H1 (cell line): Measurements from ENCODE around the gene TMEM221. TPM values are rescaled to one million over a fixed set of nuclear protein-coding genes. Genes with fewer than 3 reads are reported as not detected.

Source experiments
- CTCF ChIA-PET: fragments of 300-600 bp; sonication (Branson Sonifier 250); formaldehyde crosslinking; loops from one replicate; lab custom pipeline; 2021; ENCODE audit not compliant: partially characterized antibody; lab: Charles Lee
- POLR2A ChIA-PET: fragments of 300-600 bp; sonication (Branson Sonifier 250); formaldehyde crosslinking; loops from one replicate; lab custom pipeline; 2021; ENCODE audit warnings: inconsistent platforms; ENCODE audit not compliant: partially characterized antibody; lab: Charles Lee
- DNase-seq, 2 experiments: peaks; one replicate each; pipeline versions ENCODE4 v3.0.0 to v3.0.0-alpha.2; 2010 to 2022; ENCODE audit warnings: low spot score in 2 of 2, low read depth in 1 of 2, mixed read lengths in 1 of 2
- FAIRE-seq: peaks from 2 replicates; lab custom pipeline; 2011; peaks lifted over from hg19 to GRCh38; lab: Jason Lieb, UNC
- H2AFZ ChIP-seq: 2 replicates; pipeline ENCODE4 v1.8.1; 2012; ENCODE audit warnings: low read length, inconsistent platforms
- H2AK5ac ChIP-seq: 2 replicates; pipeline ENCODE4 v1.6.1; 2013; ENCODE audit warnings: low read depth, low read length
- H2BK120ac ChIP-seq: replicated peaks from 2 replicates; pipeline ENCODE3; 2013; ENCODE audit warnings: low read depth, low read length, inconsistent platforms
- H2BK12ac ChIP-seq: 2 replicates; pipeline ENCODE4 v1.6.1; 2013; ENCODE audit warnings: low read depth, low read length
- H2BK15ac ChIP-seq: 2 replicates; pipeline ENCODE4 v1.6.1; 2013; ENCODE audit warnings: low read length
- H2BK20ac ChIP-seq: 2 replicates; pipeline ENCODE4 v1.6.1; 2013; ENCODE audit warnings: low read length
- H2BK5ac ChIP-seq: 2 replicates; pipeline ENCODE4 v1.6.1; 2013; ENCODE audit warnings: low read depth, low read length
- H3K14ac ChIP-seq: 2 replicates; pipeline ENCODE4 v1.6.1; 2013; ENCODE audit warnings: inconsistent platforms; ENCODE audit not compliant: insufficient read length
- H3K18ac ChIP-seq: 2 replicates; pipeline ENCODE4 v1.6.1; 2013; ENCODE audit warnings: low read length; ENCODE audit errors: extremely low read depth
- H3K23ac ChIP-seq: 2 replicates; pipeline ENCODE4 v1.6.1; 2013; ENCODE audit warnings: inconsistent platforms; ENCODE audit not compliant: insufficient read length
- H3K23me2 ChIP-seq: 2 replicates; pipeline ENCODE4 v1.6.1; 2013; ENCODE audit warnings: low read depth, low read length
- H3K27ac ChIP-seq: 2 replicates; pipeline ENCODE4 v1.6.1; 2011; ENCODE audit warnings: low read depth, low read length, inconsistent platforms
- H3K27me3 ChIP-seq, 4 experiments: replicated peaks in 1 of 4; 1 replicate in 1 of 4; 2 replicates in 3 of 4; pipeline versions ENCODE4 v1.6.1 to v1.8.1; 2011 to 2013; ENCODE audit warnings: low read length in 3 of 4, mild to moderate bottlenecking in 3 of 4, inconsistent platforms in 2 of 4, mixed read lengths in 2 of 4, moderate library complexity in 1 of 4; ENCODE audit not compliant: control insufficient read depth in 3 of 4, insufficient read depth in 3 of 4; ENCODE audit errors: extremely low read depth in 1 of 4
- H3K36me3 ChIP-seq, 4 experiments: 2 replicates each; pipeline versions ENCODE4 v1.6.1 to v1.8.1; 2011 to 2013; ENCODE audit warnings: mild to moderate bottlenecking in 4 of 4, low read length in 3 of 4, moderate library complexity in 2 of 4, control low read depth in 1 of 4, inconsistent platforms in 1 of 4; ENCODE audit not compliant: insufficient read depth in 4 of 4, control insufficient read depth in 2 of 4
- H3K4ac ChIP-seq: replicated peaks from 2 replicates; pipeline ENCODE3; 2013; ENCODE audit warnings: low read length, low read depth, mixed read lengths, inconsistent platforms; ENCODE audit not compliant: insufficient read length
- H3K4me1 ChIP-seq, 4 experiments: replicated peaks in 1 of 4; 1 replicate in 1 of 4; 2 replicates in 3 of 4; pipeline versions ENCODE4 v1.6.1 to v1.8.1; 2011 to 2013; ENCODE audit warnings: low read length in 3 of 4, inconsistent platforms in 2 of 4, mixed read lengths in 1 of 4; ENCODE audit not compliant: insufficient read depth in 4 of 4, control insufficient read depth in 3 of 4
- H3K4me2 ChIP-seq, 2 experiments: 2 replicates each; pipeline versions ENCODE4 v1.6.1 to v1.8.1; 2011 to 2013; ENCODE audit warnings: low read depth in 2 of 2, low read length in 2 of 2, control low read depth in 1 of 2, inconsistent platforms in 1 of 2, mild to moderate bottlenecking in 1 of 2; ENCODE audit not compliant: insufficient read depth in 1 of 2
- H3K4me3 ChIP-seq, 4 experiments: fragments of 200-600, 300-600 bp in 1 of 4; sonication (generic), shearing (Covaris generic), sonication (Bioruptor Twin) in 1 of 4; 2 replicates each; pipeline versions ENCODE4 v1.5.1 to v1.8.1; 2011 to 2016; ENCODE audit warnings: low read length in 4 of 4, low read depth in 3 of 4, control low read depth in 2 of 4, inconsistent platforms in 2 of 4, mild to moderate bottlenecking in 2 of 4, mixed read lengths in 1 of 4, moderate library complexity in 1 of 4; ENCODE audit not compliant: insufficient read depth in 2 of 4; ENCODE audit errors: extremely low read depth in 1 of 4
- H3K56ac ChIP-seq: replicated peaks from 2 replicates; pipeline ENCODE3; 2013; ENCODE audit warnings: low read depth, mild to moderate bottlenecking, mixed read lengths, low read length, inconsistent platforms; ENCODE audit not compliant: insufficient read length
- H3K79me1 ChIP-seq: 2 replicates; pipeline ENCODE4 v1.6.1; 2013; ENCODE audit warnings: low read depth, low read length, control low read depth
- H3K79me2 ChIP-seq, 2 experiments: 2 replicates each; pipeline versions ENCODE4 v1.6.1 to v1.8.1; 2012 to 2013; ENCODE audit warnings: low read length in 2 of 2, mild to moderate bottlenecking in 2 of 2, inconsistent platforms in 1 of 2; ENCODE audit not compliant: insufficient read depth in 2 of 2, control insufficient read depth in 1 of 2
- H3K9ac ChIP-seq, 4 experiments: replicated peaks in 1 of 4; 1 replicate in 1 of 4; 2 replicates in 3 of 4; pipeline versions ENCODE4 v1.6.1 to v1.8.1; 2011 to 2013; ENCODE audit warnings: low read depth in 3 of 4, low read length in 3 of 4, control low read depth in 2 of 4, mild to moderate bottlenecking in 2 of 4, moderate library complexity in 2 of 4, inconsistent platforms in 1 of 4; ENCODE audit errors: extremely low read depth in 1 of 4
- H3K9me3 ChIP-seq, 2 experiments: 2 replicates each; pipeline versions ENCODE4 v1.6.1 to v1.8.1; 2012 to 2013; ENCODE audit warnings: mild to moderate bottlenecking in 2 of 2, moderate library complexity in 2 of 2, control low read depth in 1 of 2, inconsistent platforms in 1 of 2, low read depth in 1 of 2, low read length in 1 of 2, mixed read lengths in 1 of 2; ENCODE audit not compliant: insufficient read depth in 2 of 2
- H4K20me1 ChIP-seq, 2 experiments: replicated peaks in 1 of 2; 2 replicates each; pipeline versions ENCODE3 to v1.8.1; 2011 to 2013; ENCODE audit warnings: inconsistent platforms in 2 of 2, low read length in 2 of 2, mild to moderate bottlenecking in 1 of 2; ENCODE audit not compliant: insufficient read depth in 2 of 2, control insufficient read depth in 1 of 2
- H4K5ac ChIP-seq: 2 replicates; pipeline ENCODE4 v1.6.1; 2013; ENCODE audit warnings: low read length, low read depth, mixed read lengths, inconsistent platforms; ENCODE audit not compliant: insufficient read length
- H4K8ac ChIP-seq: 2 replicates; pipeline ENCODE4 v1.8.0; 2013; ENCODE audit warnings: mild to moderate bottlenecking, moderate library complexity, low read length, inconsistent platforms; ENCODE audit not compliant: insufficient read depth; ENCODE audit errors: extremely low read depth
- H4K91ac ChIP-seq: replicated peaks from 2 replicates; pipeline ENCODE3; 2013; ENCODE audit warnings: low read length, mixed read lengths, inconsistent platforms; ENCODE audit not compliant: insufficient read length
- CHD1 ChIP-seq: IDR thresholded peaks from 2 replicates; pipeline ENCODE4 v1.6.1; 2012; ENCODE audit warnings: low read depth, low read length, improper control_type of control experiment
- KDM1A ChIP-seq: fragments of 200-600, 300-600 bp; sonication (generic); IDR thresholded peaks from 2 replicates; pipeline ENCODE4 v1.7.1; 2016; ENCODE audit warnings: mild to moderate bottlenecking, low read length, borderline replicate concordance
- RXRA ChIP-seq: IDR thresholded peaks from 2 replicates; pipeline ENCODE4 v1.6.1; 2011; ENCODE audit warnings: low read depth, mild to moderate bottlenecking, low read length, moderate library complexity; ENCODE audit not compliant: insufficient read depth
- SRF ChIP-seq: IDR thresholded peaks from 2 replicates; pipeline ENCODE4 v1.6.1; 2011; ENCODE audit warnings: mild to moderate bottlenecking, low read depth, low read length, moderate library complexity
- TAF1 ChIP-seq: IDR thresholded peaks from 2 replicates; pipeline ENCODE4 v1.6.1; 2011; ENCODE audit warnings: mild to moderate bottlenecking, low read depth, low read length
- WGBS, 2 experiments: shearing (Covaris generic) in 1 of 2; methylation state at CpG; one replicate each; pipeline versions ENCODE4 v1.1.6 to v1.1.7; 2013 to 2015; ENCODE audit warnings: low lambda C conversion rate in 2 of 2, mixed read lengths in 2 of 2, inconsistent platforms in 1 of 2, low coverage in 1 of 2, missing lambda C conversion rate in 1 of 2; ENCODE audit not compliant: insufficient replicate concordance in 2 of 2, insufficient coverage in 1 of 2, insufficient read length in 1 of 2; ENCODE audit errors: extremely low coverage in 1 of 2, missing lambda C conversion rate in 1 of 2; 5-methylcytosine and 5-hydroxymethylcytosine counted together
- polyA plus RNA-seq, 7 experiments: library from polyadenylated mRNA; depleted of rRNA in 3 of 7; stranded (reverse) in 5 of 7; unstranded in 2 of 7; fragments of >200 nt in 5 of 7; fragments of 200-250 nt in 2 of 7; gene quantifications; 1 replicate in 5 of 7; 2 replicates in 1 of 7; 4 replicates in 1 of 7; pipeline versions ENCODE4 v1.2.1 to v1.2.3, GENCODE V29; 2011 to 2013; ENCODE audit warnings: missing spikeins in 2 of 7, mixed read lengths in 2 of 7
- total RNA-seq: library from RNA; stranded (reverse); fragmentation: NEBNext Ultra II Directional; extraction: Animal tissue kit (Norgen Biotek cat#: 25700); gene quantifications from 2 replicates; pipeline ENCODE4 v1.2.1, GENCODE V29; 2021

Gene TMEM221
- total and polyA plus RNA-seq, 2 of the 8 experiments (the other 6 are each of a cell fraction or from before 2014, with no cell fraction given), result 1.4 to 2.0 TPM

GRCh38 chr19:17469481-17470067 lies 21.1 kb upstream of the TMEM221 start:
- Histone ChIP-seq H2BK5ac (peak overlapping the region; percentile 74; the same call in 1 of the 2 replicates), H2AK5ac (no peak overlapping the region), H3K14ac (no peak overlapping the region), H3K18ac (peak overlapping the region; percentile 94; the same call in 1 of the 2 replicates), H3K9ac (0 out of 7 replicates have a peak overlapping the region, but pooled peaks of 2 of the 4 experiments have one; percentile 6 to 8), H3K79me1 (no peaks in the 10 kb centered on the region), H3K36me3 (no peaks in the 10 kb centered on the region), H2BK15ac (peak overlapping the region; percentile 90; the same call in 1 of the 2 replicates), H3K4me2 (peak overlapping the region; percentile 91 to 96), H3K27me3 (peaks cover 0 to 11% (median 5%) of the 10 kb centered on the region in 4 experiments; a peak in 3 of 7 replicates), H3K9me3 (no peaks in the 10 kb centered on the region), H4K20me1 (no peaks in the 10 kb centered on the region), H4K8ac (no peak overlapping the region), H4K91ac (no peak overlapping the region), H3K4ac (no peak overlapping the region), H2BK20ac (no peak overlapping the region), H3K4me3 (peak overlapping the region; percentile 70 to 84 (median 79)), H3K56ac (no peak overlapping the region), H4K5ac (peak overlapping the region; percentile 73), H3K23me2 (peaks cover 16% of the 10 kb centered on the region; the same call in 1 of the 2 replicates), H2BK12ac (peak overlapping the region; percentile 96; the same call in 1 of the 2 replicates), H3K79me2 (no peaks in the 10 kb centered on the region; a peak in 1 of 4 replicates), H3K27ac (no peak overlapping the region), H2BK120ac (no peak overlapping the region), H3K4me1 (peaks cover 0 to 20% (median 8%) of the 10 kb centered on the region in 4 experiments; a peak in 5 of 7 replicates), H2AFZ (peak overlapping the region; percentile 100), H3K23ac (no peak overlapping the region)
- ChIA-PET POLR2A (interaction anchor here (0.7 to 1.7 kb wide), 2 partner anchors 27 to 66 kb away, joined by 3 to 4 read pairs; no protein-coding TSS in a partner anchor), CTCF (interaction anchor here (0.5 to 4.3 kb wide), 7 partner anchors 14 to 134 kb away, joined by 3 to 39 read pairs (median 3); partner anchors contain the start of gene CCDC194)
- FAIRE-seq (peak; percentile 45), DNase-seq (peak; percentile 92 to 95)
- 0% methylated on average over 20 of the region's 31 CpGs; no CpG with 5 or more reads in 1 of the 2 experiments for WGBS, 2 experiments
- TF ChIP-seq SRF (no peak), CHD1 (no peak), KDM1A (no peak), RXRA (no peak), TAF1 (peak; percentile 25; the same call in 1 of the 2 replicates)
